ENCODE results near the gene ITSN1. TPM values are rescaled to one million over a fixed set of nuclear protein-coding genes. Genes with fewer than 3 reads are reported as not detected.

The ITSN1 gene
- total and polyA plus RNA-seq, 2 of the 13 experiments (the other 11 are each of a cell fraction or from before 2014, with no cell fraction given) = 26.1 to 33.8 TPM

DNA sequence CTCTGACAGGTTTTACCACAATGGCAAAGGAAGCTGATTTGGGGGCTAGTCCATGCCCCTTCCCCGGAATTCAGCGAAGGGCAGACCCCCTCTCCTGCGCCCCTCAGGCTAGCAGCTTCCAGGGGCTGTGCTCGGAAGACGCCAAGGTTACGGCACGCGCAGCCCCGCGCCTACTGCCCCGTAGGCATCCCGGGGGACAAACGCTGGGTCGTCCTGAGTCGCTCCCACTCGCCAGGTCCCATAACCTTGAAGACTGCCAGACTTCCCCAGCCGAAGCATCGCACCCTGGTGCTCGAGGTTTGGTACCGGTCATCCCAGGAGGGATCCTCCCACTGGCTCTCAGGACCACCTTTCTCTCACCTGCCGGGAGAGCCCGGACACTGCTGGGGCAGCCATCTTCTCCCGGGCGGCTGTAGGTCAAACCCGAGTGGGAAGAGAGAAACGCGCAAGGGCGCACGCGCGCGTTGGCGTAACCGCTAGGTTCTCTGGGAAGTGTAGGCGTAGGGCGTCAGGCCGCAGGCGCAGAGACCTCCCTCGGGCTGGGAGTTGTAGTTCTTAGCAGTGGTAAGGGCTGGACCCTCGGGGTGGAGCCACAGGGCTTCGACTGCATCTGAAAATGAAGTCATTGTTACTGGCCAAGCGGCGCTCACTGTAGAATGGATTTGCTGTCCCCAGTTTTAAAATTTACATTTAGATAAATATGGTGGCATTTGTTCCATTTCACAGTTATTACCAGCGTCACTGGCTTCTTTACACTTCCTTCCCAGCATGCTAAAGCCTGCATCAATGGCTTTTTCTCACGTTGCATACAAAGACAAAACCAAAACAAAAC is 273.3 kb downstream of the ITSN1 start, which contains the start of gene ATP5PO (continued):
- TF ChIP-seq, protein P1, sequence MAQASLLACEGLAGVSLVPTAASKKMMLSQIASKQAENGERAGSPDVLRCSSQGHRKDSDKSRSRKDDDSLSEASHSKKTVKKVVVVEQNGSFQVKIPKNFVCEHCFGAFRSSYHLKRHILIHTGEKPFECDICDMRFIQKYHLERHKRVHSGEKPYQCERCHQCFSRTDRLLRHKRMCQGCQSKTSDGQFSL (CRISPR knock-in tag; IDR thresholded peaks at IDR 0.05) = no peak
- TF ChIP-seq TBP (CRISPR knock-in tag; IDR thresholded peaks at IDR 0.05) (no peak), SALL1 (CRISPR knock-in tag; IDR thresholded peaks at IDR 0.05) (peak; percentile 84), CHCHD3 (CRISPR knock-in tag; IDR thresholded peaks at IDR 0.05) (no peak), PCBP1 (IDR thresholded peaks at IDR 0.05; ENCODE audit: borderline replicate concordance, low read depth, low read length) (0 out of 2 replicates have a peak, but pooled peaks have one; percentile 28), RAD21 (CRISPR knock-in tag; IDR thresholded peaks at IDR 0.05) (no peak), BCL6 (CRISPR knock-in tag; IDR thresholded peaks at IDR 0.05) (no peak), ZNF891 (CRISPR knock-in tag; IDR thresholded peaks at IDR 0.05) (peak; percentile 85), ZNF574 (CRISPR knock-in tag; IDR thresholded peaks at IDR 0.05) (peak; percentile 73), ZNF326 (CRISPR knock-in tag; IDR thresholded peaks at IDR 0.05; ENCODE audit: borderline replicate concordance) (no peak), ZNF772 (CRISPR knock-in tag; IDR thresholded peaks at IDR 0.05) (0 out of 2 replicates have a peak, but pooled peaks have one; percentile 22), RNF219 (CRISPR knock-in tag; IDR thresholded peaks at IDR 0.05) (no peak), MLXIP (CRISPR knock-in tag; IDR thresholded peaks at IDR 0.05; ENCODE audit: borderline replicate concordance) (no peak), PHB2 (IDR thresholded peaks at IDR 0.05; ENCODE audit: partially characterized antibody) (no peak)
- TF ChIP-seq, protein P2, sequence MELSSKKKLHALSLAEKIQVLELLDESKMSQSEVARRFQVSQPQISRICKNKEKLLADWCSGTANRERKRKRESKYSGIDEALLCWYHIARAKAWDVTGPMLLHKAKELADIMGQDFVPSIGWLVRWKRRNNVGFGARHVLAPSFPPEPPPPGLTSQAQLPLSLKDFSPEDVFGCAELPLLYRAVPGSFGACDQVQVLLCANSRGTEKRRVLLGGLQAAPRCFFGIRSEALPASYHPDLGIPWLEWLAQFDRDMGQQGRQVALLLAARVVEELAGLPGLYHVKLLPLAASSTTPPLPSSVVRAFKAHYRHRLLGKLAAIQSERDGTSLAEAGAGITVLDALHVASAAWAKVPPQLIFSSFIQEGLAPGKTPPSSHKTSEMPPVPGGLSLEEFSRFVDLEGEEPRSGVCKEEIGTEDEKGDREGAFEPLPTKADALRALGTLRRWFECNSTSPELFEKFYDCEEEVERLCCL (CRISPR knock-in tag; IDR thresholded peaks at IDR 0.05; ENCODE audit: borderline replicate concordance) = no peak
- TF ChIP-seq, protein P3, sequence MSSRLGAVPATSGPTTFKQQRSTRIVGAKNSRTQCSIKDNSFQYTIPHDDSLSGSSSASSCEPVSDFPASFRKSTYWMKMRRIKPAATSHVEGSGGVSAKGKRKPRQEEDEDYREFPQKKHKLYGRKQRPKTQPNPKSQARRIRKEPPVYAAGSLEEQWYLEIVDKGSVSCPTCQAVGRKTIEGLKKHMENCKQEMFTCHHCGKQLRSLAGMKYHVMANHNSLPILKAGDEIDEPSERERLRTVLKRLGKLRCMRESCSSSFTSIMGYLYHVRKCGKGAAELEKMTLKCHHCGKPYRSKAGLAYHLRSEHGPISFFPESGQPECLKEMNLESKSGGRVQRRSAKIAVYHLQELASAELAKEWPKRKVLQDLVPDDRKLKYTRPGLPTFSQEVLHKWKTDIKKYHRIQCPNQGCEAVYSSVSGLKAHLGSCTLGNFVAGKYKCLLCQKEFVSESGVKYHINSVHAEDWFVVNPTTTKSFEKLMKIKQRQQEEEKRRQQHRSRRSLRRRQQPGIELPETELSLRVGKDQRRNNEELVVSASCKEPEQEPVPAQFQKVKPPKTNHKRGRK (CRISPR knock-in tag; IDR thresholded peaks at IDR 0.05) = no peak
